Mucosa of descending colon (tissue), 3 donors: ENCODE data around the gene ATP5F1D. TPM values are rescaled to one million over a fixed set of nuclear protein-coding genes. Genes with fewer than 3 reads are reported as not detected.

ENCODE experiments used
- ATAC-seq: fragments of 200-7000 bp; cut with Tn5 transposase; one replicate; pipeline ENCODE4 v1.9.1; 2020; ENCODE audit warnings: mild to moderate bottlenecking, moderate library complexity
- DNase-seq, 3 donors: peaks; one replicate each; pipeline ENCODE4 v3.0.0-alpha.2; 2020
- H3K36me3 ChIP-seq: fragments of 200-600 bp; one replicate; pipeline ENCODE4 v1.8.0; 2021; ENCODE audit warnings: low read depth, mild to moderate bottlenecking
- H3K4me1 ChIP-seq: fragments of 200-600 bp; one replicate; pipeline ENCODE4 v1.8.0; 2021; ENCODE audit warnings: low read depth, mild to moderate bottlenecking
- H3K4me3 ChIP-seq: fragments of 200-600 bp; one replicate; pipeline ENCODE4 v1.8.0; 2021; ENCODE audit warnings: mild to moderate bottlenecking
- H3K9me3 ChIP-seq: fragments of 200-600 bp; one replicate; pipeline ENCODE4 v1.8.0; 2021; ENCODE audit warnings: mild to moderate bottlenecking
- intact Hi-C, 2 donors: fragments of 100-400 bp; cut with DNase I in 1 of 2; cut with micrococcal nuclease in 1 of 2; formaldehyde crosslinking; loops; one replicate each; pipeline versions ENCODE4 v1.11.0 to v1.11.1; 2022; cut with DNase I, micrococcal nuclease
- total RNA-seq, 3 donors: library from RNA; stranded (reverse); fragmentation: NEBNext Ultra II Directional in 2 of 3; extraction: Animal tissue kit (Norgen Biotek cat#: 25700) in 2 of 3; gene quantifications; one replicate each; pipeline versions ENCODE4 v1.2.1 to v1.2.4, GENCODE V29; 2021 to 2023
- TF ChIP-seq, protein P1 (sequence below): fragments of 200-600 bp; IDR thresholded peaks from one replicate; pipeline ENCODE4 v1.8.0; 2022; ENCODE audit warnings: antibody characterized with exemption, mild to moderate bottlenecking
- donor health status: DM: no; HTN: no; CAD: no; lungs with moderate emphysema.
- donor health status: DM: no; HTN: no; CAD: no.
- donor health status: DM: no; HTN: yes; CAD: no.

ATP5F1D gene
- total RNA-seq, 3 donors from 2014 or later: 302 to 391 (median 378) TPM

DNA sequence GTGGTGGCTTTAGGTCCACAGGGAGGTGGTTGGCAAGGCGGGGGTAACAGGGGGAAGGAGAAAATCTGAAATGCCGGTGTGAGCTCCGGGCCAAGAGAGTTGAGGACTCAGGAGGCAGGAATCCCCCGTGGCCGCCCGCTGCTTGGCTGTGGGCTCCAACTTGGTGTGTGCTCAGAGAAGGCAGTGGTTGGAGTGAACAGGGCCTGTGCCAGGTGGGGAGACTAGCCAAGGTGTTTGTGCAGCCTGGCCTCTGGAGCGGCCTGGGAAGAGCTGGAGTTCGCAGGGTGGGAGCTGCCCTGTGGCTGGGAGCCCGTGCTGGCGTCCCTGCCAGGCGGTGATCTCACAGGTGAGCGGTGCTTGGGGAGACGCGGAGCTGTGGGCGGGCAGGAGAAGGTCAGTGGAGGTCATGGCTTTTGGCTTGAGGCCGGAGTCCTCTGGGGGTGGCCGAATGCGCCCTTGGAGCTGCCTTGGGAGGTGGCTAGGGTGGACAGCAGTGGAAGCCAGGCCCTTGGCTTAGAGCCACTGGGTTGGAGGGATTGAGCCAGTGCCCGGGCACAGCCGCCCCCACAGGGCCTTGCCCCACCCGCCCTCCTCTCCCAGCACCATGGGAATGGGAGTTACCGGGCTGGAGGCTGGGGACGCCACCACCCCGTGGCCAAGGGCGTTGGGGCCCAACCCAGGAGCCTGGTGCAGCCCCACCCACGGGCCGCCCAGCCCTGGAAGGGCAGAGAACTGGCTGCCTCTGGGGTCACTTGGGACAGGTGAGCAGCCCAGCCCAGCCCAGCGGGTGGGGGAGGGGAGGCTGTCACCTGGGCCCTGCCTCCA, 20.5 kb downstream of the ATP5F1D start:
- H3K4me3 ChIP-seq: no peak overlapping the region
- peaks cover 69% of the 10 kb centered on the region for H3K4me1 ChIP-seq
- DNase-seq: peak; percentile 95 to 96 (median 96)
- H3K9me3 ChIP-seq: no peaks in the 10 kb centered on the region
- peak; percentile 51 for ATAC-seq
- TF ChIP-seq, protein P1, sequence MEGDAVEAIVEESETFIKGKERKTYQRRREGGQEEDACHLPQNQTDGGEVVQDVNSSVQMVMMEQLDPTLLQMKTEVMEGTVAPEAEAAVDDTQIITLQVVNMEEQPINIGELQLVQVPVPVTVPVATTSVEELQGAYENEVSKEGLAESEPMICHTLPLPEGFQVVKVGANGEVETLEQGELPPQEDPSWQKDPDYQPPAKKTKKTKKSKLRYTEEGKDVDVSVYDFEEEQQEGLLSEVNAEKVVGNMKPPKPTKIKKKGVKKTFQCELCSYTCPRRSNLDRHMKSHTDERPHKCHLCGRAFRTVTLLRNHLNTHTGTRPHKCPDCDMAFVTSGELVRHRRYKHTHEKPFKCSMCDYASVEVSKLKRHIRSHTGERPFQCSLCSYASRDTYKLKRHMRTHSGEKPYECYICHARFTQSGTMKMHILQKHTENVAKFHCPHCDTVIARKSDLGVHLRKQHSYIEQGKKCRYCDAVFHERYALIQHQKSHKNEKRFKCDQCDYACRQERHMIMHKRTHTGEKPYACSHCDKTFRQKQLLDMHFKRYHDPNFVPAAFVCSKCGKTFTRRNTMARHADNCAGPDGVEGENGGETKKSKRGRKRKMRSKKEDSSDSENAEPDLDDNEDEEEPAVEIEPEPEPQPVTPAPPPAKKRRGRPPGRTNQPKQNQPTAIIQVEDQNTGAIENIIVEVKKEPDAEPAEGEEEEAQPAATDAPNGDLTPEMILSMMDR: no peak
- no peaks in the 10 kb centered on the region for H3K36me3 ChIP-seq
- intact Hi-C loops: no loop called here

DNA sequence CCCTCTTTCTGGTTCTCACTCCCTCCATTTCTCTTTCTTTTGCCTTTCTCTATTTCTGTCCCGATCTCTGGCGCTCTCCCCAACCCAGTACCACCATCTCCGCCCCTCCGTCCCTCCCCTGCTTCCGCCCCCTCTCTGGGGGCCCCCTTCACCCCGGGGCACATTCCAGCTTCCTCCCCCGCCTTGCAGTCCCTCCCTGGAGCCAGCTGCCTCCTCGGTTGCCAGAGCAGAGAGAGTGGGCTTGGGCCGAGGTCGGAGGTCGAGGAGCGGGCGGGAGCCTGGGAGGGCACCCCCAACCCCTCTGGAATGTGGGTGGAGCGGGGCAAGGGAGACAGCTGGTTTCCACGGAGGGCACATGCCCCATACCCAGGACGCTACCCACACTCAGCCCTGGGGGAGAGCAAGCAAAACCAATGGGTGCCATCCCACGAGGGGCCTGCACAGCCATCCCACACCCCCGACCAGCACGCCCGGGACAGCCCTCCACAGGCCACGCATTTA, 21.1 kb downstream of the ATP5F1D start:
- H3K36me3 ChIP-seq: no peaks in the 10 kb centered on the region
- ATAC-seq (no peak), DNase-seq (peak in 1 of 3 donors; percentile 81)
- H3K4me3 ChIP-seq: no peak overlapping the region
- no peaks in the 10 kb centered on the region for H3K9me3 ChIP-seq
- intact Hi-C loops: no loop called here
- peaks cover 72% of the 10 kb centered on the region for H3K4me1 ChIP-seq
- TF ChIP-seq, protein P1: no peak

DNA sequence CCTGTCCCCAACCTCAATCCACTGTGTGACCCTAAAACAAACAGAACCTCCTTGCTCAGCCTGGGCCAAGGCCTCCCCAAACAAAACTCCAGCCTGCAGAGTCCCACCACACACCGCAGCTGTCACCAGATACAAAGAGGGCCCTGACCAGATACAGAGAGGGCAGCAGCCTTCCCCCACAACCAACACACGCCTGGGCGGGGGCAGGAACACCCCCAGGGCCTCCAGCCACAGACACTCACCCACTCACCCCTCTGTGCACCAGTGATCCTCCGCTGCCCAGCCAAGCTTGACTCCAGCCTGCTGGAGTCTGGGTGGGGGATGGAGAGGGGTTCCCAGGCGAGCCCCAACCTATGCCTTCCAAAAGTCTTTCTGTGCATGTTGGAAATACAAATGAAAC, 21.6 kb downstream of the ATP5F1D start:
- Histone ChIP-seq H3K4me3 (no peak overlapping the region), H3K4me1 (peaks cover 72% of the 10 kb centered on the region), H3K36me3 (no peaks in the 10 kb centered on the region), H3K9me3 (no peaks in the 10 kb centered on the region)
- ATAC-seq (no peak), DNase-seq (peak in 1 of 3 donors; percentile 69)
- intact Hi-C loops: no loop called here
- TF ChIP-seq, protein P1: no peak

DNA sequence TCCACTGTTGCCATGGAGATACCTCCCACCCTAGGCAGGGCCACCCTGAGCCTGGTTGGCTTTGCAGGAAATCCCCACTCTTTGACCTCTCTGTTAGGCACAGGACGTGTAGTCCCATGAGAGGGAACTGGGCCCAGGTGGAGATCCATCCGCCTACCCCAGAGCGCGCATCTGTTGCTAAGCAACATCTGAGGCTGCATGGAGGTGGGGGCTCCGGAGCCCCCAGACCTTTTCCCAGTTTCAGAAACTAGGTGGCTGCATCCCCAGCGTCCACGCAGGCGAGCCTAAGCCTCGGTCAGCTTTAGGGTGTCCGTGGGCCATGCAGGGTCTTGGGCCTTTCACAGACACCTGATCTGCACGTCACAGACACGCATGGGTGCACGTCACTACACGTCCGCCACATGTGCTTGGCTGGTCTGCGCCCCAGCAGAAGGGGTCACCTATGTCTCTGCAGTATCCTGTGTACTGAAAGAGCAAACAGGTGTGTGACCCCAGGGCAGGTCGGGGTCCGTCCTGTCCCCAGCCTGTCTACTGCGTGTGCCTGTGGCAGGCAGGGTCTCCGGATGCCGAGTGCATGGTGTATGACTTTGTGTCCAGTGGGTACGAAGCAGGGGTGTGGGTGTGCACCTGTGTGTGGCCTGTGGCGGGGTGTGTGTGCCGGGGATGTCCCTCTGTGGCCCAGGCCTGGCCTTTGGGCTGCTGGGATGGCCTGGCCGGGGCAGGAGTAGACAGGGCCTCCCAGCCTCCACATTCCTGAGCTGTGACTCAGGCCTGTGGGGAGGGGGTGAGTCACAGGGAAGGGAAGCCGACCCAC, 23.5 kb downstream of the ATP5F1D start:
- no peaks in the 10 kb centered on the region for H3K9me3 ChIP-seq
- intact Hi-C loops: no loop called here
- H3K4me3 ChIP-seq: no peak overlapping the region
- ATAC-seq: peak; percentile 1
- TF ChIP-seq, protein P1: no peak
- H3K4me1 ChIP-seq: peaks cover 62% of the 10 kb centered on the region
- peak; percentile 62 to 87 (median 78) for DNase-seq
- H3K36me3 ChIP-seq: no peaks in the 10 kb centered on the region

DNA sequence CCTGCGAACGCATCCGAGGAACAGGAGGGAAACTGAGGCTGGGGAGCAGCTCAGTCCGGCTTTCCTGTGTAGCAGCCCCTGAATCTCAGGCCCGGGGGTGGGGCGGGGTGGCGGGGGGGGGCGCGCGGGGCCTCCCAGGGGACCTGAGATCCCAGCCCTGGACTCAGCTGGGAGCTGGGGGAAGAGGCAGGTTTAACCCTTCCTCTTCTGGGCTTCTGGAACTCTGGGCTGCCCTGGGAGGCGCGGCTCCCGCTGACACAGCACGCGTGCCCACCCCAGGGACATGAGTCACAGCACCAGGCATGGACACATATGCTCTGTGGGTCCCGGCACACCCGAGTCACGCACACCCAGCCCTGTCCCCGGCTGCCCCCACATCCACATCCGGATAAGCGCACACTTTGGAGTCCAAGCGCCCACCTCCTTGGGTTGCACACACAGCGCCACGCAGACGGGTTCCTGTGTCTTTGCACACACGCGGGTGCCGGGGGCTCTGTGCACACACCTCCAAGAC, 24.1 kb downstream of the ATP5F1D start:
- intact Hi-C loops: loop anchor here in 1 of 2 donors (2.0 kb wide), 1 partner anchor 23 kb away; no protein-coding TSS in a partner anchor
- TF ChIP-seq, protein P1: no peak

More for the DNA sequence above, 24.1 kb downstream of the ATP5F1D start:
- Histone ChIP-seq H3K36me3 (no peaks in the 10 kb centered on the region), H3K4me1 (peaks cover 63% of the 10 kb centered on the region), H3K9me3 (no peaks in the 10 kb centered on the region), H3K4me3 (no peak overlapping the region)
- ATAC-seq (no peak), DNase-seq (peak; percentile 57 to 91 (median 75))
